CD4-positive, alpha-beta T cell treated with Interleukin-4 for 4 hours (primary cell): ENCODE results near the gene RGS11.
A peak's percentile ranks its signal among the peaks of the same experiment; 100 is the strongest.

ENCODE experiments used
- DNase-seq: peaks from one replicate; pipeline ENCODE4 v3.0.0-alpha.2; 2020

Gene RGS11

GRCh38 chr16:275786-276232 is at the start of gene RGS11:
TSS of gene RGS11 (minus strand) at chr16:275944. CDS start at chr16:275911, 33 bp downstream.
- no peak for DNase-seq

GRCh38 chr16:324451-325334 is 48.9 kb upstream of the RGS11 start:
- peak; percentile 61 for DNase-seq

- DNase-seq = no peak
These were observed 48.4 kb upstream of the RGS11 start for GRCh38 chr16:324201-324450.

- no peak for DNase-seq
These were observed 46.9 kb upstream of the RGS11 start for GRCh38 chr16:322476-323143.

GRCh38 chr16:321532-321931 is 45.8 kb upstream of the RGS11 start:
- no peak for DNase-seq

- DNase-seq = no peak
These were observed 44.5 kb upstream of the RGS11 start for GRCh38 chr16:320206-320605.

- DNase-seq = no peak
These were observed 42.9 kb upstream of the RGS11 start for GRCh38 chr16:318628-319027.

GRCh38 chr16:317583-317982 is 41.8 kb upstream of the RGS11 start:
- no peak for DNase-seq

GRCh38 chr16:316741-317464 is 41.2 kb upstream of the RGS11 start:
- no peak for DNase-seq

- no peak for DNase-seq
These were observed 39.1 kb upstream of the RGS11 start for GRCh38 chr16:314795-315299.

GRCh38 chr16:314351-314750 is 38.6 kb upstream of the RGS11 start:
- DNase-seq = no peak

- DNase-seq = no peak
These were observed 36.0 kb upstream of the RGS11 start for GRCh38 chr16:311725-312124.

- DNase-seq = no peak
These were observed 33.7 kb upstream of the RGS11 start for GRCh38 chr16:309476-309875.

- DNase-seq = no peak
These were observed 32.1 kb upstream of the RGS11 start for GRCh38 chr16:307691-308312.

GRCh38 chr16:306911-307370 is 31.2 kb upstream of the RGS11 start:
- no peak for DNase-seq

GRCh38 chr16:305916-306626 is 30.3 kb upstream of the RGS11 start:
- DNase-seq = no peak

- DNase-seq = no peak
These were observed 28.2 kb upstream of the RGS11 start for GRCh38 chr16:303760-304505.

GRCh38 chr16:301950-302349 is 26.2 kb upstream of the RGS11 start:
- no peak for DNase-seq

- no peak for DNase-seq
These were observed 25.5 kb upstream of the RGS11 start for GRCh38 chr16:301235-301634.

GRCh38 chr16:297832-298231 is 22.1 kb upstream of the RGS11 start:
- DNase-seq = no peak

- DNase-seq = no peak
These were observed 21.2 kb upstream of the RGS11 start for GRCh38 chr16:296806-297510.
